CD4-positive, alpha-beta T cell treated with Interleukin-1 beta for 1 hour (primary cell): ENCODE measurements around the gene NCS1.

Source experiments
- DNase-seq, 2 donors: peaks; one replicate each; pipeline ENCODE4 v3.0.0-alpha.2; 2020 to 2022

The NCS1 gene

GRCh38 chr9:130215341-130216119, 43.3 kb downstream of the NCS1 start:
- no peak for DNase-seq

GRCh38 chr9:130217838-130218237, 45.6 kb downstream of the NCS1 start:
- DNase-seq, result no peak

GRCh38 chr9:130219661-130220096, 47.5 kb downstream of the NCS1 start:
- DNase-seq, result no peak

GRCh38 chr9:130220352-130220751, 48.1 kb downstream of the NCS1 start:
- no peak for DNase-seq

- DNase-seq, result no peak
Measured at GRCh38 chr9:130222833-130223232, 50.6 kb downstream of the NCS1 start.

GRCh38 chr9:130225071-130225470, 52.9 kb downstream of the NCS1 start:
- no peak for DNase-seq

- no peak for DNase-seq
Measured at GRCh38 chr9:130225586-130225985, 53.4 kb downstream of the NCS1 start.

- no peak for DNase-seq
Measured at GRCh38 chr9:130226112-130226511, 53.9 kb downstream of the NCS1 start.

- no peak for DNase-seq
Measured at GRCh38 chr9:130227833-130228232, 55.6 kb downstream of the NCS1 start.

- no peak for DNase-seq
Measured at GRCh38 chr9:130229759-130230158, 57.6 kb downstream of the NCS1 start.

- no peak for DNase-seq
Measured at GRCh38 chr9:130230631-130231030, 58.4 kb downstream of the NCS1 start.

GRCh38 chr9:130232899-130233586, 60.8 kb downstream of the NCS1 start:
- no peak for DNase-seq

- DNase-seq, result no peak
Measured at GRCh38 chr9:130233587-130233945, 61.4 kb downstream of the NCS1 start.

- no peak for DNase-seq
Measured at GRCh38 chr9:130234340-130235260, 62.4 kb downstream of the NCS1 start.

GRCh38 chr9:130235558-130236435, 63.6 kb downstream of the NCS1 start:
- DNase-seq, result peak; percentile 60 to 67

GRCh38 chr9:130236436-130236985, 64.3 kb downstream of the NCS1 start:
- no peak for DNase-seq

- DNase-seq, result no peak
Measured at GRCh38 chr9:130237076-130237475, 64.9 kb downstream of the NCS1 start.

GRCh38 chr9:130237763-130238524, 65.7 kb downstream of the NCS1 start:
- no peak for DNase-seq

- no peak for DNase-seq
Measured at GRCh38 chr9:130239363-130239695, 67.1 kb downstream of the NCS1 start.

GRCh38 chr9:130239741-130240241, 67.6 kb downstream of the NCS1 start:
- peak in 1 of 2 donors; percentile 2 for DNase-seq
